NB4 (cell line): Measurements from ENCODE around the gene PPFIBP2.

ENCODE experiments used
- CTCF ChIP-seq: IDR thresholded peaks from one replicate; pipeline ENCODE4 v1.5.1; 2012; ENCODE audit warnings: low read depth, low read length
- MYC ChIP-seq: IDR thresholded peaks from 2 replicates; pipeline ENCODE4 v1.6.1; 2011; ENCODE audit warnings: low read depth, low read length
- POLR2A ChIP-seq: IDR thresholded peaks from 2 replicates; pipeline ENCODE4 v1.6.1; 2011; ENCODE audit warnings: mild to moderate bottlenecking; ENCODE audit not compliant: insufficient read length; ENCODE audit errors: extremely low read depth

GRCh38 chr11:7622721-7623120 is 108.9 kb downstream of the PPFIBP2 start:
- no peak for TF ChIP-seq MYC
- TF ChIP-seq POLR2A, result no peak
- TF ChIP-seq CTCF, result no peak
